GM21423 (cell line): ENCODE results near the gene ASGR1.
"Not testable (repeated sequence)": the region's sequence is repeated elsewhere in the genome, so short reads cannot be mapped to it uniquely, and the experiment has no call there.

Source experiments
- ATAC-seq: cut with Tn5 transposase; IDR thresholded peaks from one replicate; pipeline ENCODE4 v1.9.1; 2021; ENCODE audit warnings: mild to moderate bottlenecking, moderate library complexity; ENCODE audit not compliant: unreplicated experiment

ASGR1 gene

DNA sequence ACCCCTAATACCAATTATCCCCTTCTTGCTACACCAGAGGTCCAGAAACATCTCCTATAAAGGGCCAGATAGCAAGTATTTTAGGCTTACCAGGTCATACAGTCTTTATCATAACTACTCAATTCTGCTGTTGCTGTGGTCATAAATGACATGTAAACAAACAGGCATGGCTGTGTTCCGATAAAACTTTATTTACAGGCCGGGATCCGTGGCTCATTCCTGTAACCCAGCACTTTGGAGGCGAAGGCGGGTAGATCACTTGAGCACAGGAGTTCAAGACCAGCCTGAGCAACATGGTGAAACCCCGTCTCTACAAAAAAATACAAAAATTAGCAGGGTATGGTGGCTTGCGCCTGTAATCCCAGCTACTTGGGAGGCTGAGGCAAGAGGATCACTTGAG is 12.3 kb downstream of the ASGR1 start:
- no peak for ATAC-seq

DNA sequence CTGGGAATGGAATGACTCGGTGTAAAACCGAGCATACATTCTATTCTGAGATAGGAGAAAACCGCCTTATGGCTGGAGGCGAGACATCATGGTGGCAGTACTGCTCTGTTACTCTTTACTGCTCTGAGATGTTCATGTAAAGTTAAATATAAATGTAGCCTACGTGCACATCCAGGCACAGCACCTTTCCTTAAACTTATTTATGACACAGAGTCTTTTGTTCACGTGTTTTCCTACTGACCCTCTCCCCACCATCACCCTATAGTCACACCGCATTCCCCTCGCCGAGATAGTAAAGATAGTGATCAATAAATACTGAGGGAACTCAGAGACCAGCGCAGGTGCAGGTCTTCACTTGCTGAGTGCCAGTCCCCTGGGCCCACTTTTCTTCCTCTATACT is 19.6 kb downstream of the ASGR1 start:
- not testable (repeated sequence) for ATAC-seq

DNA sequence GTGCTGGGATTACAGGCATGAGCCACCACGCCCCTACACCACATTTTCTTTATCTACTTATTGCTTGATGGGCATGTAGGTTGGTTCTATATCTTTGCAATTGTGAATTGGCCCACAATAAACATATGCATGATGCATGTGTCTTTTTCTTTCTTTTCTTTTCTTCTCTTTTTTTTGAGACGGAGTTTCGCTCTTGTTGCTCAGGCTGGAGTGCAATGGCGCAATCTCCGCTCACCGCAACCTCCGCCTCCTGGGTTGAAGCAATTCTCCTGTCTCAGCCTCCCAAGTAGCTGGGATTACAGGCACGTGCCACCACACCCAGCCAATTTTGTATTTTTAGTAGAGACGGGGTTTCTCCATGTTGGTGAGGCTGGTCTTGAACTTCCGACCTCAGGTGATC is 20.7 kb downstream of the ASGR1 start:
- not testable (repeated sequence) for ATAC-seq

DNA sequence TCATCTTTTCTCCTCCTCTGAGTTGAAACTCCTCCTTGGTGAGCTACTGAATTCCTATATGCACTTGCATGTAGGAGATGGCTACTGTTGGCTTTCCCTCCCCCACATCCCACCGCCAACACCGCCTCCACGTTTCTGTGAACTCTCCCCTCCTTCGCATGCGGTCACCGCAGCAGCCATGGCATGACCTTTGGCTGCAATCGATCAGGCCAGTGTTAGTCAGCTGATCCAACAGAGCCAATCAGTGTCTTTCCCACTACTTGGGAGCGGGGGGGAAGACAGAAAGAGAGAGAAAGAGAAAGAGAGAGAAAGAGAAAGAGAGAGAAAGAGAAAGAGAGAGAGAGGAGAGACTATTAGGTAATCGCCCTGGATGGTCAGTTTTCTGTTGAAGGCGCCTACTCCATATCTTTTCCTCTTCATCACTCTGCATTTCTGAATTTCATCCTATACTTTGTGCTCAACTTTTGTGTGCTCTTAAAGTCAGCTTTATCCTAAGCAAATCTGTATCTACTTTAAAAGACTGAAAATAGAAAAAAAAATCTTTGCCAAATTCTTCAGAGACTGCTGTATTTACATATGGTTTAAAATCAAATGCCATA is 22.7 kb downstream of the ASGR1 start:
- no peak for ATAC-seq

DNA sequence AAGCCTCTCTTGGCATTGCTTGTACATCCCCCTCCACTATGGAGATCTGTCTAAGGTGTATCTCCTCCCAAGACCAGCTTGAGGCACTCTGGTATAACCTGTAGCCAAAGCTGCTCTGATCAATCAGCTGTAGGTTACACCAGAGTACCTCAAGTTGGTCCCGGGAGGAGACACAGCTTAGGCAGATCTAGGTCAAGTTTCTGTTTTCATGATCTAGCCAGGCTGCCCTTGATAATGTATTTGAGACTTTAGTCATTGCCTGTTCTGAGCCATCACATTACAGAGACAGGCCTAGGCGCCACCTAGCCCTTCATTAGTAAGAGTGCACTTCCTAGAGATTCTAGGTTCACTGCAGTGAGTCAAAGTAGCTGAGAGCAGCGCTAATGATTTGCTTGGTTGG is 31.4 kb downstream of the ASGR1 start:
- no peak for ATAC-seq

DNA sequence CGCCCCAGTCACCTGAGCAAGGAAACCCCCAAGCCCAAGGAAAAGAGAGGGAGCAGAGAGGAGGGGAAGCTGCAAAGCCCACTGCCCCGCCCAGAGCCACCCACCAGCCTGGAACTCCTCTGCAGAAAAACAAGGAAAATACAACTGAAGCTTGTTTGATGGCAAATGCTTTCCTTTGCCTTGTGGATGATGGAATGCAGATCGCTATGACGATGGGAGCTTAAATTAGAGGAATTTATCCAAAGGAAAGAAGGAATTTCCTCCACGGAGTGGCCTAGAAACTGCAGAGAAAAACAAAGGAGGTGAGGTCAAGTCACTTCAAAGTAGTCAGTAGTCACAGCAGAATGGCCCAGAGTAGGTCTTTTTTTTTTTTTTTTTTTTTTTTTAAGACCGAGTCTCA is 33.1 kb downstream of the ASGR1 start:
- ATAC-seq, result no peak

DNA sequence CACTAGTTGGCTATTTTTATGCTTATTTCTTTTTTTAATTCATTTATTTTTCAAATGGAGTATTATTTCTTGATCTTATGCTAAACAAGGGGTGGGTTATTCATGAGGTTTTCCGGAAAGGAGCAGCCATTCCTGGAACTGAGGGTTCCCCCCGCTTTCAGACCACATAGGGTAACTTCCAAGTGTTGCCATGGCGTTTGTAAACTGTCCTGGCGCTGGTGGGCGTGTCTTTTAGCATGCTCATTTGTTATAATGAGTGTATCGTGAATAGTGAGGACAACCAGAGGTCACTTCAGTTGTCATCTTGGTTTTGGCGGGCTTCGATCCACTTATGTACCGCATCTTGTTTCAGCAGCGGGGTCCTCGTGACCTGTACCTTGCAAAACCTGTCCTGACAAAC is 35.0 kb downstream of the ASGR1 start:
- ATAC-seq, result no peak

DNA sequence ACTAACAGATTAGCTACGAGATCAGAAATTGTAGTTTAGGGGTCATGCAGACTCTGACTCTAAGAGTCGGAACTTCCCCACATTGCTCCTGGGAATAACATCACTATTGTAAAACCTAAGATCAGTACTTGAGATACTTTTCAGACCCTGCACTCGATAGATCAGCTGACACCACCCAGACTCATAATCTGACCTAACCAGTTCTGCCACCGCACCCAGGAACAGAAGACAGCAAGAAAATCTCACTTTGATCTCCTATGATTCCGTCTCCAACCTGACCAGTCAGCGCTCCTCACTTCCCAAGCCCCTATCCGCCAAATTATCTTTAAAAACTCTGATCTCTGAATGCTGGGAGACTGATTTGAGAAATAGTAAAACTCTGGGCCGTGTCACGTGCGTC is 37.3 kb downstream of the ASGR1 start:
- no peak for ATAC-seq

DNA sequence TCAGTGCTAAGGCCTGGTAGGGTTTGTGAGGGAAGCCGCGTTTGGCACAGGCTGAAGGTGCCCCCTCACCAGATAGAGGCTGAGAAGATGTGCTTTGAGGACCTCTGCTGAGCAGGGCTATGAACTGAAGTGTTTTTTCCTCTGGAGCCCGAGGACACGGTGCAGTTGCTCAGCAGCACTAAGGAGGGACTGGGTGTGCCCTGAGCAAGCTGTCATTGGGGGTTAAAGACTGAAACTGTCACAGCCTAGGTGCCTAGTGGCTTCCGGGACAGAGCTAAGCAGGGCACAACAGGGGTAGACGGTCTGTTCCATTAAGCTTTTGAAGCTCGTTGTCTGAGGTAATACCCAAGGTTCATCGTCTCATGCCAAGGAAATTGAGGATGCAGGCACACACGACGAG is 39.8 kb downstream of the ASGR1 start:
- no peak for ATAC-seq

DNA sequence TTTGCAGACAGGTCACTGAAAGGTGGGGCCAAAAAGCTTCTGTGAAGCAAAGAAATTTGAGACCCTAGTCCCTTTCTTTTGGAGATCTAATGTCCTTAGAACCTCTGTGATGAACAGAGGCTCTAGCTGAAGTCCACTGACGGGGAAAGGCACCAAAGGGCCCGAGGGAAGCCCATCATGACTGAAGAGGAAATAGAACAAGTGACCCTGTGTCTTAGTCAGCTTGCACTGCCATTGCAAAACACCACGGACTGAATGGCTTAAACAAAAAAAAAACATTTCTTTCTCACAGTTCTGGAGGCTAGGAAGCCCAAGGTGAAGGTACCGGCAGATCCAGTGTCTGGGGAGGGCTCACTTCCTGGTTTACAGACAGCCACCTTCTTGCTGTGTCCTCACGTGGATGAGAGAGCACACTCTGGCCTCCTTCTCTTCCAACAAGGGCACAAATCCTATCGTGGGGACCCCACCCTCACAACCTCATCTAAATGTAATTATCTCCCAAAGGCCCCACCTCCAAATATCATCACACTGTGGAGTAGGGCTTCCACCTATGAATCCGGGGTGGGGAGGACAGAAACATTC is 40.3 kb downstream of the ASGR1 start:
- ATAC-seq, result no peak

DNA sequence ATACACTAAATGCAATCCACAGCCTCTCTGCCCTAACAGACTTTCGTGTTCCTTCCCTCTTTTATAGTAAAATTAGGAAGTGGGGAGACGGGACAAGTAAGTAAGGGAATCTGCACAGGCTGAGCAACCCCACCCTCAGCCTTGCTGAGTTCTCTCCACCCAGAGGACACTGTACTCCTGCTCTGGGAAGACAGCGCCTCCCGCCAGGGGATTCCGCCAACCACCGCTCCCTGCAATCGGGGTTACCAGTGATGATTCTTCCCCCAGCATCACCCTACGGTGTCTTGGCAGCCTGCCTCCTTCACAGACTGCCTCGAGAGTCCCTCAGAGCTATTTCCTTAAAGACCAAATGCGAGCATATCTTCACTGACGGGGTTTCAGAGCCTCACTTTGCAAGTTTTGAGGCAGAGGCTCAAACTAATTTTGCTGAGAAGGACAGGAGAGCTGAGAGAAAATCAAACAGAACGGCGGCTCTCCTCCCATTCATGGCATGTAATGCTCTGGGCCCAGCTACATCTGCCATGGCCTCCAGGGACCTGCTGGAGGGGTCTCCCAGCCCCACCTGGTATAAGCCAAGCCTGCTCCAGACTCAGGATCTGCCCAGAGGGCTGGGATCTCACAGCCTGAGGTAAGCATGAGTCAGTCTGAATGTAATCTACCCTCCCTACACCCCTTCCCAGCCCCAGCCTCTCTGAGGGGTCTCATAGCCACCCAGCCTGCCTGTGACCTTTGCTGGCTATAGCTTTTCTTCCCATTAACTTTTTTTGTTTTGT is 41.8 kb downstream of the ASGR1 start:
- ATAC-seq, result no peak

DNA sequence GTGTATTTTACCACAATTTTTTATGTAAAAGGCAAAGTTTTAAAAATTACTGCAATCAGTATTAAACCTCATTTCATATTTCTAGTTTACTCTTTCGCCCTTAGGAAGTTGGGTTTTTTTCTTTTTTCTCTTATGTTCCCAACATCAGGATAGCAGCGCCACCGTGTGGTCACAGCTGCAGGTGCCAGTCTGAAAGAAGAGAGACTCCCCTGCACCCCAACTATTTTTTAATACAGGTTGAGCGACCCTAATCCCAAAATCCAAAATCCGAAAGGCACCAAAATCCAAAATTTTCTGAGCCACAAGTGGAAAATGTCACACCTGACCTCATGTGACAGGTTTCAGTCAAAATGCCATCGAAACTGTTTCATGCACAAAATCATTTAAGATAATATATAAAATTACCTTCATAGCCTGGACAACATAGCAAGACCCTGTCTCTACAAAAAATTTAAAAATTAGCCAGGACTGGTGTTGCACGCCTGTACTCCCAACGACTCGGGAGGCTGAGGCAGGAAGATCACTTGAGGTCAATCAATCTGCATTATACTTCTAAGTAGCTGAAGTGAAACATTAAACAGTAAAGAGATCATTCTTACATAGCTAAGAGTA is 42.8 kb downstream of the ASGR1 start:
- no peak for ATAC-seq

DNA sequence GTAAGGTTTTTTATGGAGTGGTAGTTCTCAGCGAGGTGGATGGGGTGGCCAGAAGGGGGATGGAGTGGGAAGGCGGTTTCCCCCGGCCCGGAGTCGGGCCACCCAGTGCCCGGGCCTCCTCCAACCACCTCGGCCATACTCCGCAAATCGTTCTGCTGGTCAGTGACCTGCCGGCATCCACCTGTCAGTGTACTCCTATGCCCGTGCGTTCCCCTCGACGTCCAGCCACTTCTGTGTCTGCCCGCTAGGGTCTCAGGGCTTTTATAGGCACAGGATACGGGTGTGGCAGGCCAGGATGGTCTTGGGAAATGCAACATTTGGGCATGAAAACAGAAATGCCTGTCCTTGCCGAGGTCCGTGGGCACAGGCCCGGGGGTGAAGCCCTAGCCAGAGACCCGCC is 45.3 kb downstream of the ASGR1 start:
- no peak for ATAC-seq

DNA sequence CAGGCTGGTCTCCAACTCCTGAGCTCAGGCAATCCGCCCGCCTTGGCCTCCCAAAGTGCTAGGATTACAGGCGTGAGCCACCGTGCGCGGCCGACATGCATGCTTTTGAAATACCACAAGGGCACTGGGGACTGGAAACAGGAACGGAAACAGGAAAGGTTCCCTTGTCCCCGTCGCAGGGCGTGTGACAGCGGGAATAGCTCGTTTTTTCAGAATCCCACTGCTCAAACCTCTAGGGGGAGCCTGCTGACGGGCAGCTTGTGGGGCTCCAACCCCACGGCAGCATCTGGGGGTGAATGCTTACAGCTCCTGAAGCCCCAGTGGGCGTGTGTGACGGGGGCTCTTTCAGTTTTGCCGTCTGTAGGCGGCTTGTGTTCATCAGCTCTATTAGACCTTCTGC is 45.7 kb downstream of the ASGR1 start:
- ATAC-seq, result no peak

DNA sequence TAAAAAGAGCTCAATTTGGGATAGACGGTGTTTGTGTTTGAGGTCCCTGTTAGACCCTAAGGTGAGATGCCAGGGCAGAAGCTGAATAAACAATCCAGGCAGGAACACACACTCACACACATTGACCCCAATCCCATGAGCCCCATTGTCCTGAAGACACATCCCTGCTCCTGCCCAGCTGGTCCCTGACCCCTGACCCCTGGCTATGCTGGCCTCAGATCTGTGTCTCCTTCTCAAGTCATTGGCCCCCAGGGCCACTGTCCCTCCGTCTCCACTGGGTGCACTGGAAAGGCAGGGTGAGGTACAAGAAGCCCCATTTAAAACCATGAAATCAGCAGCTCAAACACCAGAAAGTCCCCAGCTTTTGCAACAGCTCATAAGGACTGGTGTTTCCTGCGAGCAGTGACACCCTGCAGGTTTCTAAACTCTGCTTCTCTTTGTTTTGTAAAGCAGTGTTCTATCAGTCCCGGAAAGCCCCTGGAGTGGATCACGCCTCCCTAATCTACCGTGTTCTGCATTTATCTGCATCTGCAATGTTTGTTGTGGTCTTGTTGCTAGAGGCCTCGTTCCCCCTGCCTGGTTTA is 46.6 kb downstream of the ASGR1 start:
- ATAC-seq, result peak; percentile 63

DNA sequence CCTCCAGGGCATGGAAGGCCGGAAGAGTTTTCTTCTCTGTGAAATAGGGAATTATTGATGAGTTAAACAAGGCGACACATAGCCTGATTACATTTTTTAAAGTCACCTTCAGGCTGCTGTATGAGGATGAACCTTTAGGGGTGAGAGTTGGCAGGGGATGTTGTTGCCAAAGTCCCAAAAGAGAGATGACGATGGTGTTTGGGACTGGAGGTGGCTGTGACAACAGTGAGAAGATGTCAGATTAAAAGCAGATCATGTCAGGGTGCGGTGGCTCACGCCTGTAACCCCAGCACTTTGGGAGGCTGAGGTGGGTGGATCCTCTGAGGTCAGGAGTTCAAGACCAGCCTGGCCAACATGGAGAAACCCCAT is 47.8 kb downstream of the ASGR1 start:
- no peak for ATAC-seq

DNA sequence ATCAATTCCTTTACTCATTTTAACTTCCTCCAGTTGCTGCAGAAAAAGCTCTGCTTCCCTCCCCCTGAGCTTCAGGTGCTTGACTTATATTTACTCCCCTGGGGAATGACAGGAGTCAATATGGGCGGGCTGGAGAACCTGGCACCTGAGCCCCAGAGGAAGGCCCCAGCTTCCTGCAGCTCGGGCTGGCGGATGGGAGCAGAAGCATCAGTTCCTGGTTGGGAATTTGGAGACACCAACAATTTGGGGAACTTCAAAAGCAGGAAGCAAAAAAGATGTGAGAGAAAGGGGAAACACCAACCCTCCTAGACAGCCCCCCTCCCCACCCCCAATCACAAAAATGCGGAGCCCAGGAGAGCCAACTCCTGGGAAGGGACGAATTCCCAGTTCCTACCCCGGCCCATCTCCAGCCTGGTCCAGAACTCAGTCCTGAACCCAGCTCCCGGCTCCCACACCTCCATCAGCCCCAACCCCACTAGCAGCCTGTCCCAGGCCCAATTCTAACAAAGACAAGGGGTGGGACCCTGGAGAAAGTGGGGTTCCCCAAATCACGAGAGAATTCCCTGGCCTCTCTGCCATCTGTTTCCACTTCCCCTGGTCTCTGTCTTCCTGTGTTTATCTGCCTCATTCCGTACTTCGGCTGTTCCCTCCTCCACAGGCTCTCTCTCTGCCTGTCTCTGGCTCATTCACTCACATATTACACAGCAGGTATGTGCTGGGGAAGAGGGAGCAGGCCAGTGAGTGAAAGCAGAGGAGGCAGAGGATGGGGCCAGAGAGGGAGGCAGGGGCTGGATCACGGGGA is 48.3 kb downstream of the ASGR1 start:
- no peak for ATAC-seq

DNA sequence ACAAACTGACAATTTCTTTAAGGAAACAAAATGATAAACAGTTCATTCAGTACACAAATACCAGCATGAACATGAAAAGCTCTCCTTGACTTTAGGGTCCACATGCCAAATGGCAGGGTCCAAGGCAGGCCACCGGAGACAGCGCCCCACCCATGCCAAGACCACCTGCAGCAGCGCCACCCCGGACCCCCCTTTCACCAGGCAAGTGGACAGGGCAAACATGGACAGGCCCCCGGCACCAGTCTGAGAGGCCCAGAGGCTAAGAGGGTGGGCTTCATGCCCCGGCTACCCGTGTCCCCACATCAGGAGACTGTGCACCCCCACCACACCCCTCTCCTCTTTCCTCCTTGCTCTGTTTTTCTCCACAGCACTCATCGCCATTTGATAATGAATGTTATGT is 49.9 kb downstream of the ASGR1 start:
- no peak for ATAC-seq

DNA sequence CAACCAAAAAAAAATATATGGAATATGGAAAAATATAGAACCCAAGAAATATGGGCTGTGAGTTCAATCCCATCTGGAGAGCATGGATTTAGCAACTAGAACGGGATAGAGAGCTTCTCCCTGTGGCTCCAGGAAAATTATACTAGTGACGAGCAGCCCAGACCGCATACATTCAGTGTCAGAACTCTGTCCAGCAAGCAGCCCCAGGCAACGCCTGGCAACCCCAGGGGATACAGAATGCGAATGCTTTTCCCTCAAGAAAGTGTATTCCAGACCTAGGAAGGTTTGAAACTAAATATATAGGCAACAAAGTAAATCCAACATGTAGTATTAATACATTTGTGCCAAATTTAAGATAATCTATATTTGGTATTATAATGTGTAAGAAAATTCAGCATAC is 51.0 kb downstream of the ASGR1 start:
- ATAC-seq, result no peak

DNA sequence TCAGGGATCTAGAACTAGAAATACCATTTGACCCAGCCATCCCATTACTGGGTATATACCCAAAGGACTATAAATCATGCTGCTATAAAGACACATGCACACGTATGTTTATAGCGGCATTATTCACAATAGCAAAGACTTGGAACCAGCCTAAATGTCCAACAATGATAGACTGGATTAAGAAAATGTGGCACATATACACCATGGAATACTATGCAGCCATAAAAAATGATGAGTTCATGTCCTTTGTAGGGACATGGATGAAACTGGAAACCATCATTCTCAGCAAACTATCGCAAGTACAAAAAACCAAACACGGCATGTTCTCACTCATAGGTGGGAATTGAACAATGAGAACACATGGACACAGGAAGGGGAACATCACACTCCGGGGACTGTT is 51.7 kb downstream of the ASGR1 start:
- not testable (repeated sequence) for ATAC-seq

DNA sequence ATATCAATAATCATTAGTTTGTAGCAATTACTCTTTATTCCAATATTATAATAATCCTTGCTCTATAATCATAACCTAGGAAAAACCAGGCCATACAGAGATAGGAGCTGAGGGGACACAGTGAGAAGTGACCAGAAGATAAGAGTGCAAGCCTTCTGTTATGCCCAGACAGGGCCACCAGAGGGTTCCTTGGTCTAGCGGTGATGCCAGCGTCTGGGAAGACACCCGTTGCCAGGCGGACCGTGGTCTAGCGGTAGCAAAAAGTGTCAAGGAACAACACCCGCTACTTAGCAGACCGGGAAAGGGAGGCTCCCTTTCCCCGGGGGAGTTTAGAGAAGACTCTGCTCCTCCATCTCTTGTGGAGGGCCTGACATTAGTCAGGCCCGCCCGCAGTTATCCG is 52.8 kb downstream of the ASGR1 start:
- not testable (repeated sequence) for ATAC-seq
